Ishikawa (cell line): Measurements from ENCODE around the gene NXN.

ENCODE experiments used
- CEBPB ChIP-seq: IDR thresholded peaks from 2 replicates; pipeline ENCODE4 v1.6.1; 2012
- CREB1 ChIP-seq: IDR thresholded peaks from 2 replicates; pipeline ENCODE4 v1.6.1; 2012; ENCODE audit warnings: low read depth
- EGR1 ChIP-seq: IDR thresholded peaks from 2 replicates; pipeline ENCODE4 v1.6.1; 2012
- EP300 ChIP-seq: IDR thresholded peaks from 2 replicates; pipeline ENCODE4 v1.6.1; 2012; ENCODE audit warnings: borderline replicate concordance
- FOXM1 ChIP-seq: IDR thresholded peaks from 2 replicates; pipeline ENCODE4 v1.6.1; 2012; ENCODE audit warnings: low read depth, borderline replicate concordance
- MAX ChIP-seq: IDR thresholded peaks from 2 replicates; pipeline ENCODE4 v1.6.1; 2012
- NFIC ChIP-seq: IDR thresholded peaks from 2 replicates; pipeline ENCODE4 v1.6.1; 2012
- RAD21 ChIP-seq: IDR thresholded peaks from 2 replicates; pipeline ENCODE4 v1.6.1; 2012; ENCODE audit warnings: low read depth
- REST ChIP-seq: IDR thresholded peaks from 2 replicates; pipeline ENCODE4 v1.6.1; 2012; ENCODE audit warnings: low read depth, mild to moderate bottlenecking
- TAF1 ChIP-seq: IDR thresholded peaks from 2 replicates; pipeline ENCODE4 v1.6.1; 2012; ENCODE audit warnings: low read depth, mild to moderate bottlenecking
- TCF12 ChIP-seq: IDR thresholded peaks from 2 replicates; pipeline ENCODE4 v1.6.1; 2012; ENCODE audit warnings: low read depth
- TEAD4 ChIP-seq: IDR thresholded peaks from 2 replicates; pipeline ENCODE4 v1.6.1; 2012
- USF1 ChIP-seq: IDR thresholded peaks from 2 replicates; pipeline ENCODE4 v1.6.1; 2012
- YY1 ChIP-seq: IDR thresholded peaks from 2 replicates; pipeline ENCODE4 v1.6.1; 2012; ENCODE audit warnings: low read depth
- ZBTB7A ChIP-seq: IDR thresholded peaks from 2 replicates; pipeline ENCODE4 v1.6.1; 2012; ENCODE audit warnings: low read depth

The NXN gene

GRCh38 chr17:804541-805435 is 174.8 kb downstream of the NXN start:
- TF ChIP-seq CEBPB (no peak), NFIC (no peak), REST (no peak), EGR1 (no peak), ZBTB7A (no peak), EP300 (no peak), TEAD4 (no peak), TCF12 (no peak), USF1 (no peak), MAX (no peak), FOXM1 (no peak), CREB1 (no peak), TAF1 (no peak), RAD21 (no peak), YY1 (no peak)

GRCh38 chr17:802901-803881 is 176.4 kb downstream of the NXN start:
- TF ChIP-seq USF1, result no peak
- TF ChIP-seq EGR1, result no peak
- no peak for TF ChIP-seq TAF1

- TF ChIP-seq ZBTB7A (no peak), CEBPB (no peak), MAX (no peak), FOXM1 (no peak), TCF12 (no peak), CREB1 (no peak), NFIC (no peak), YY1 (no peak)
These were observed 177.1 kb downstream of the NXN start for GRCh38 chr17:802481-802880.

- TF ChIP-seq FOXM1 (no peak), CEBPB (no peak), EGR1 (no peak), MAX (no peak), TEAD4 (no peak), ZBTB7A (no peak), REST (no peak), USF1 (no peak), TAF1 (no peak), TCF12 (no peak)
These were observed 177.9 kb downstream of the NXN start for GRCh38 chr17:801660-802059.
